Neural progenitor cell (in vitro differentiated cells): ENCODE data around the gene ZFAND3. TPM values are rescaled to one million over a fixed set of nuclear protein-coding genes. Genes with fewer than 3 reads are reported as not detected.

Experiments used
- DNase-seq: peaks from one replicate; pipeline ENCODE4 v3.0.0-alpha.2; 2016; ENCODE audit warnings: low spot score
- H2AFZ ChIP-seq: fragments of 200-600 bp; sonication (generic); replicated peaks from 2 replicates; pipeline ENCODE4 v1.6.1; 2016; ENCODE audit warnings: antibody characterized with exemption
- H3F3A ChIP-seq: fragments of 200-600 bp; sonication (generic); 2 replicates; pipeline ENCODE4 v1.6.1; 2016; ENCODE audit warnings: antibody characterized with exemption, low read depth
- H3K27ac ChIP-seq: fragments of 200-600 bp; sonication (generic); 2 replicates; pipeline ENCODE4 v1.5.1; 2016; ENCODE audit warnings: mild to moderate bottlenecking
- H3K27me3 ChIP-seq: fragments of 200-600 bp; sonication (generic); 2 replicates; pipeline ENCODE4 v1.6.1; 2016; ENCODE audit warnings: mild to moderate bottlenecking, moderate library complexity
- H3K36me3 ChIP-seq: fragments of 200-600 bp; sonication (generic); 2 replicates; pipeline ENCODE4 v1.5.1; 2016
- H3K4me1 ChIP-seq: fragments of 200-600 bp; sonication (generic); 2 replicates; pipeline ENCODE4 v1.6.1; 2016; ENCODE audit warnings: mixed run types
- H3K4me2 ChIP-seq: fragments of 200-600 bp; sonication (generic); 2 replicates; pipeline ENCODE4 v1.6.1; 2016
- H3K4me3 ChIP-seq: fragments of 200-600 bp; sonication (generic); 2 replicates; pipeline ENCODE4 v1.5.1; 2016
- H3K79me2 ChIP-seq: fragments of 200-600 bp; sonication (generic); 2 replicates; pipeline ENCODE4 v1.6.1; 2016; ENCODE audit warnings: low read depth
- H3K9ac ChIP-seq: fragments of 200-600 bp; sonication (generic); 2 replicates; pipeline ENCODE4 v1.6.1; 2016
- H3K9me3 ChIP-seq: fragments of 200-600 bp; sonication (generic); 2 replicates; pipeline ENCODE4 v1.5.1; 2016; ENCODE audit warnings: low read depth
- H4K20me1 ChIP-seq: fragments of 200-600 bp; sonication (generic); 2 replicates; pipeline ENCODE4 v1.6.1; 2016; ENCODE audit warnings: low read depth
- H3K27ac Mint-ChIP-seq: 3 replicates; pipeline ENCODE4 v1.8.0; 2021; ENCODE audit warnings: mixed read lengths
- H3K27me3 Mint-ChIP-seq: 2 replicates; pipeline ENCODE4 v1.8.0; 2022; ENCODE audit warnings: low read depth, mild to moderate bottlenecking, inconsistent platforms, moderate library complexity, mixed read lengths; ENCODE audit not compliant: insufficient read depth
- H3K36me3 Mint-ChIP-seq: 3 replicates; pipeline ENCODE4 v1.8.0; 2021; ENCODE audit warnings: mixed read lengths
- H3K4me1 Mint-ChIP-seq: 3 replicates; pipeline ENCODE4 v1.8.0; 2021; ENCODE audit warnings: mixed read lengths
- H3K4me3 Mint-ChIP-seq: 3 replicates; pipeline ENCODE4 v1.8.0; 2021; ENCODE audit warnings: mild to moderate bottlenecking, moderate library complexity, mixed read lengths
- H3K9me3 Mint-ChIP-seq: 3 replicates; pipeline ENCODE4 v1.8.0; 2020; ENCODE audit warnings: mixed read lengths
- CTCF ChIP-seq: fragments of 200-600 bp; sonication (generic); IDR thresholded peaks from 2 replicates; pipeline ENCODE4 v1.5.1; 2017; ENCODE audit warnings: antibody characterized with exemption, mild to moderate bottlenecking
- EZH2 ChIP-seq: fragments of 200-600 bp; sonication (generic); IDR thresholded peaks from 2 replicates; pipeline ENCODE4 v1.6.1; 2017; ENCODE audit warnings: antibody characterized with exemption, mild to moderate bottlenecking, moderate library complexity
- EZH2phosphoT487 ChIP-seq: fragments of 200-600 bp; sonication (generic); IDR thresholded peaks from 2 replicates; pipeline ENCODE4 v1.6.1; 2017; ENCODE audit warnings: antibody characterized with exemption
- total RNA-seq: library from RNA; depleted of rRNA; stranded (reverse); fragments of >200 nt; gene quantifications from 2 replicates; pipeline ENCODE4 v1.2.3, GENCODE V29; 2015; ENCODE audit warnings: low replicate concordance

The ZFAND3 gene
- total RNA-seq, 1 donor from 2014 or later: 24.3 TPM

GRCh38 chr6:38116248-38116647, 296.7 kb downstream of the ZFAND3 start:
- Histone ChIP-seq H3K27ac (no peak overlapping the region), H3K4me2 (no peak overlapping the region), H3K36me3 (no peaks in the 10 kb centered on the region), H2AFZ (no peak overlapping the region), H3F3A (peaks cover 2% of the 10 kb centered on the region), H4K20me1 (peaks cover 54% of the 10 kb centered on the region), H3K79me2 (peaks cover 6% of the 10 kb centered on the region), H3K9ac (peak overlapping the region; percentile 16), H3K4me1 (peaks cover 26% of the 10 kb centered on the region), H3K4me3 (no peak overlapping the region), H3K27me3 (no peaks in the 10 kb centered on the region), H3K9me3 (no peaks in the 10 kb centered on the region)
- TF ChIP-seq EZH2 (no peak), EZH2phosphoT487 (no peak), CTCF (no peak)
- Mint-ChIP-seq H3K36me3 (peaks cover 2% of the 10 kb centered on the region), H3K27me3 (peaks cover 2% of the 10 kb centered on the region), H3K27ac (no peak overlapping the region), H3K4me1 (peaks cover 21% of the 10 kb centered on the region), H3K4me3 (no peak overlapping the region), H3K9me3 (no peaks in the 10 kb centered on the region)
- no peak for DNase-seq

GRCh38 chr6:38117281-38117680, 297.8 kb downstream of the ZFAND3 start:
- Histone ChIP-seq H3K9me3 (no peaks in the 10 kb centered on the region), H2AFZ (no peak overlapping the region), H3K27ac (no peak overlapping the region), H3F3A (peaks cover 2% of the 10 kb centered on the region), H3K4me3 (no peak overlapping the region), H3K4me1 (peaks cover 18% of the 10 kb centered on the region), H4K20me1 (peaks cover 44% of the 10 kb centered on the region), H3K36me3 (no peaks in the 10 kb centered on the region), H3K79me2 (no peaks in the 10 kb centered on the region), H3K9ac (no peak overlapping the region), H3K27me3 (no peaks in the 10 kb centered on the region), H3K4me2 (no peak overlapping the region)
- peaks cover 12% of the 10 kb centered on the region for H3K4me1 Mint-ChIP-seq
- no peaks in the 10 kb centered on the region for H3K9me3 Mint-ChIP-seq
- H3K4me3 Mint-ChIP-seq: no peak overlapping the region
- H3K27ac Mint-ChIP-seq: no peak overlapping the region
- TF ChIP-seq EZH2phosphoT487: no peak
- no peak for TF ChIP-seq EZH2
- no peak for TF ChIP-seq CTCF
- H3K27me3 Mint-ChIP-seq: peaks cover 2% of the 10 kb centered on the region
- no peak for DNase-seq
- peaks cover 9% of the 10 kb centered on the region for H3K36me3 Mint-ChIP-seq

GRCh38 chr6:38118791-38119365, 299.4 kb downstream of the ZFAND3 start:
- H3K79me2 ChIP-seq: no peaks in the 10 kb centered on the region
- H3K27me3 ChIP-seq: no peaks in the 10 kb centered on the region
- TF ChIP-seq CTCF: no peak
- TF ChIP-seq EZH2phosphoT487: no peak
- no peak for TF ChIP-seq EZH2
- H3F3A ChIP-seq: peaks cover 2% of the 10 kb centered on the region
- H3K9ac ChIP-seq: peak overlapping the region; percentile 1
- Mint-ChIP-seq H3K4me3 (no peak overlapping the region), H3K27ac (no peak overlapping the region), H3K4me1 (no peaks in the 10 kb centered on the region), H3K36me3 (peaks cover 20% of the 10 kb centered on the region), H3K9me3 (no peaks in the 10 kb centered on the region), H3K27me3 (peaks cover 2% of the 10 kb centered on the region)
- no peak overlapping the region for H2AFZ ChIP-seq
- no peak for DNase-seq
- H3K4me1 ChIP-seq: peaks cover 16% of the 10 kb centered on the region
- H3K4me3 ChIP-seq: no peak overlapping the region
- peaks cover 35% of the 10 kb centered on the region for H4K20me1 ChIP-seq
- H3K36me3 ChIP-seq: no peaks in the 10 kb centered on the region
- no peaks in the 10 kb centered on the region for H3K9me3 ChIP-seq
- H3K27ac ChIP-seq: no peak overlapping the region
- H3K4me2 ChIP-seq: no peak overlapping the region
